WERI-Rb-1 (cell line): ENCODE measurements around the gene GATAD2A.

Experiments
- DNase-seq: peaks from one replicate; pipeline ENCODE4 v3.0.0-alpha.2; 2020
- H3K27ac ChIP-seq: fragments of 250-450 bp; sonication (Bioruptor Pico); 2 replicates; pipeline ENCODE4 v1.5.1; 2020; ENCODE audit warnings: mild to moderate bottlenecking, moderate library complexity
- H3K27me3 ChIP-seq: fragments of 250-450 bp; sonication (Bioruptor Pico); 2 replicates; pipeline ENCODE4 v1.5.1; 2021; ENCODE audit warnings: mild to moderate bottlenecking, low read depth, moderate library complexity; ENCODE audit not compliant: insufficient read depth, severe bottlenecking
- H3K36me3 ChIP-seq: fragments of 250-450 bp; sonication (Bioruptor Pico); 2 replicates; pipeline ENCODE4 v1.5.1; 2020; ENCODE audit warnings: mild to moderate bottlenecking, moderate library complexity
- H3K4me3 ChIP-seq: 2 replicates; pipeline ENCODE4 v1.5.1; 2011; ENCODE audit warnings: low read depth, mild to moderate bottlenecking, control low read depth, low read length
- H3K9me3 ChIP-seq: fragments of 250-450 bp; sonication (Bioruptor Pico); 2 replicates; pipeline ENCODE4 v1.5.1; 2021; ENCODE audit warnings: mild to moderate bottlenecking, moderate library complexity; ENCODE audit not compliant: severe bottlenecking
- CTCF ChIP-seq: IDR thresholded peaks from 2 replicates; pipeline ENCODE4 v1.5.1; 2011; ENCODE audit warnings: low read depth, mild to moderate bottlenecking, control low read depth, inconsistent platforms, low read length

Gene GATAD2A

DNA sequence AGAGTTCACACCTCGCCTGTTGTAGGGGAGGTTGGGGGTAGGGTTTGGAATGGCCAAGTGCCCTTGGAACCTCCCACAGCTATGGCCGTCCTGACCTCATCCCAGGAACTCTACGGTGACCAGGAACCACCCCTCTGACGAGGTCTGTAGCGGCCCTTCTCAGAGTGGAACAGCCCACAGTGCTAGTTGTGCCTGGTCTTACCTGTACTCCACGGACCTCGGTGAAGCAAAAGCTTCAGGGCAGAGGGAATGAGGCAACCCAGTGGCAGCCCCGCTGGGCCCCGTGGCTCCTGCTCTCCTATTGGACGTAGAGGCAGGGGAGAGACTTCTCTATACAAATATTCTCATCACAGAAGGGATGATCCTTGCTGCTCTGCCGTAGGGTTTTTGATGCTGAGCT lies 102.7 kb downstream of the GATAD2A start:
- no peak overlapping the region for H3K4me3 ChIP-seq
- peaks cover 12% of the 10 kb centered on the region for H3K36me3 ChIP-seq
- no peaks in the 10 kb centered on the region for H3K27me3 ChIP-seq
- no peaks in the 10 kb centered on the region for H3K9me3 ChIP-seq
- H3K27ac ChIP-seq = no peak overlapping the region
- DNase-seq = no peak
- no peak for TF ChIP-seq CTCF

- H3K4me3 ChIP-seq = no peak overlapping the region
- TF ChIP-seq CTCF = no peak
- no peaks in the 10 kb centered on the region; the same call in none of the 2 replicates for H3K36me3 ChIP-seq
- peaks cover 4% of the 10 kb centered on the region for H3K9me3 ChIP-seq
- peak; percentile 53 for DNase-seq
- no peak overlapping the region for H3K27ac ChIP-seq
- no peaks in the 10 kb centered on the region for H3K27me3 ChIP-seq
These were observed 105.0 kb downstream of the GATAD2A start for GRCh38 chr19:19510432-19510831.

- Histone ChIP-seq H3K27ac (no peak overlapping the region), H3K4me3 (no peak overlapping the region), H3K36me3 (peaks cover 8% of the 10 kb centered on the region; the same call in 1 of the 2 replicates), H3K27me3 (no peaks in the 10 kb centered on the region), H3K9me3 (peaks cover 4% of the 10 kb centered on the region)
- TF ChIP-seq CTCF = no peak
- DNase-seq = no peak
These were observed 108.2 kb downstream of the GATAD2A start for GRCh38 chr19:19513682-19514081.

DNA sequence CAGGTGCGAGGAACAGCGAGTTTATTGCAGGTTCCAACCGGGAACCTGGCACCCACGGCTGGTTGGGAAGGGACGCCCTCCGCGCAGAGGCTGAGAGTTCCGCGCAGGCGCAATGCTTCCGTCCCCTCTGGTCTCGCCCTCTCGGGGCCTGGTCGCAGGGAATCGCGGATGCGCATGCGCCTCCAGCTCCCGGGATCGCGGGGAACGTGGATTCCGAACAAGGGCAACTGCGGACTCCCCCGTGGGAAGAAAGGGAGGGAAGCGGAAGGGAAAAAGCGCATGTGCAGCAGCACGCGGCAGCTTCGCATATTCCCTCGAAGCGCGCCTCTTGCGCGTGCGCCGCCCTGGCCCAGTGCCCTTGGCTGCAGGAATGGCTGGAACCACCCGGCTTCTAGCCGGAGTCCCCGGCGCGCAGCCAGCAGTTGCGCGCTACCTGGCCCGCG lies 108.8 kb downstream of the GATAD2A start:
- H3K36me3 ChIP-seq = peaks cover 11% of the 10 kb centered on the region
- H3K27me3 ChIP-seq = no peaks in the 10 kb centered on the region
- no peak overlapping the region for H3K27ac ChIP-seq
- peaks cover 4% of the 10 kb centered on the region for H3K9me3 ChIP-seq
- TF ChIP-seq CTCF = no peak
- DNase-seq = no peak
- no peak overlapping the region for H3K4me3 ChIP-seq

- TF ChIP-seq CTCF = no peak
- Histone ChIP-seq H3K36me3 (peaks cover 17% of the 10 kb centered on the region), H3K27me3 (no peaks in the 10 kb centered on the region), H3K27ac (peak within 1 kb of the TSS; percentile 77), H3K9me3 (peaks cover 4% of the 10 kb centered on the region), H3K4me3 (peak within 1 kb of the TSS; percentile 72)
- DNase-seq = no peak
These were observed 109.6 kb downstream of the GATAD2A start, which contains the start of gene TSSK6 for GRCh38 chr19:19514881-19515641. Gene TSSK6 (minus strand): TSS chr19:19515548. CDS start chr19:19515427, 121 bp downstream.
